ENCODE measurements around the gene SIK3.
"Not testable (repeated sequence)": the region's sequence is repeated elsewhere in the genome, so short reads cannot be mapped to it uniquely, and the experiment has no call there.

DNA sequence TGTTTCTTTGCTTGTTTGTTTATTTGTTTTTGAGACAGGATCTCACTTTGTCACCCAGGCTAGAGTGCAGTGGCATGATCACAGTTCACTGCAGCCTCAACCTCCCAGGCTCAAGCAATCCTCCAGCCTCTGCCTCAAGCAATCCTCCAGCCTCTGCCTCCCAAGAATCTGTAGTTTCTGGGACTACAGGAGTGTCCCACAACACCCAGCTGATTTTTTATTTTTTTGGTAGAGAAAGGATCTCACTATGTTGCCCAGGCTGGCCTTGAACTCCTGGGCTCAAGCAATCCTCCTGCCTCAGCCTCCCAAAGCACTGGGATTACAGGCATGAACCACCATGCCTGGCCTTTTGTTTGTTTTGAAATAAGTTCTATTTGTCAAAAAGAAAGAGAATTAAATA is 296.6 kb downstream of the SIK3 start:
- not testable (repeated sequence) for TF ChIP-seq CTCF (conservative IDR thresholded peaks at IDR 0.05; ENCODE audit: low read depth, low read length); EZH2 (IDR thresholded peaks at IDR 0.05; ENCODE audit: low read length, unreplicated experiment); EZH2phosphoT487 (IDR thresholded peaks at IDR 0.05; ENCODE audit: borderline replicate concordance, low read length)
